Activated CD8-positive, alpha-beta memory T cell treated with anti-CD3 and anti-CD28 coated beads, Interleukin-2, amount 50 U/mL, for 4 hours (primary cell): ENCODE measurements around the gene SUCLA2.
"Not testable (repeated sequence)": the region's sequence is repeated elsewhere in the genome, so short reads cannot be mapped to it uniquely, and the experiment has no call there.

ENCODE experiments used
- DNase-seq: peaks from one replicate; pipeline ENCODE4 v3.0.0-alpha.2; 2020

The SUCLA2 gene

GRCh38 chr13:47990920-47991466, 10.1 kb downstream of the SUCLA2 start:
- no peak for DNase-seq

- no peak for DNase-seq
These were observed 10.6 kb downstream of the SUCLA2 start for GRCh38 chr13:47990427-47990826.

- no peak for DNase-seq
These were observed 18.0 kb downstream of the SUCLA2 start for GRCh38 chr13:47983070-47983469.

GRCh38 chr13:47976325-47976724, 24.7 kb downstream of the SUCLA2 start:
- no peak for DNase-seq

- no peak for DNase-seq
These were observed 36.2 kb downstream of the SUCLA2 start for GRCh38 chr13:47964863-47965262.

GRCh38 chr13:47962237-47962636, 38.8 kb downstream of the SUCLA2 start:
- DNase-seq: no peak

GRCh38 chr13:47959468-47960247, 41.4 kb downstream of the SUCLA2 start:
- DNase-seq: no peak

- no peak for DNase-seq
These were observed 44.0 kb downstream of the SUCLA2 start for GRCh38 chr13:47957073-47957472.

- no peak for DNase-seq
These were observed 45.2 kb downstream of the SUCLA2 start for GRCh38 chr13:47955836-47956235.

- no peak for DNase-seq
These were observed 51.3 kb downstream of the SUCLA2 start for GRCh38 chr13:47949799-47950198.

GRCh38 chr13:47945738-47946137, 55.3 kb downstream of the SUCLA2 start:
- DNase-seq: no peak

- not testable (repeated sequence) for DNase-seq
These were observed 55.9 kb downstream of the SUCLA2 start for GRCh38 chr13:47945146-47945545.

GRCh38 chr13:47934371-47934770, 66.7 kb downstream of the SUCLA2 start:
- DNase-seq: no peak

- no peak for DNase-seq
These were observed 67.8 kb downstream of the SUCLA2 start for GRCh38 chr13:47932950-47933923.

GRCh38 chr13:47930649-47931165, 70.4 kb downstream of the SUCLA2 start:
- DNase-seq: no peak

- DNase-seq: no peak
These were observed 71.9 kb downstream of the SUCLA2 start for GRCh38 chr13:47929156-47929555.

- DNase-seq: no peak
These were observed 84.0 kb downstream of the SUCLA2 start for GRCh38 chr13:47917022-47917574.

GRCh38 chr13:47908197-47908902, 92.7 kb downstream of the SUCLA2 start:
- no peak for DNase-seq

GRCh38 chr13:47904891-47905290, 96.2 kb downstream of the SUCLA2 start:
- no peak for DNase-seq

GRCh38 chr13:47904241-47904640, 96.8 kb downstream of the SUCLA2 start:
- DNase-seq: no peak

GRCh38 chr13:47903836-47904235, 97.2 kb downstream of the SUCLA2 start:
- no peak for DNase-seq

GRCh38 chr13:47901441-47901840, 99.6 kb downstream of the SUCLA2 start:
- no peak for DNase-seq
